Right cardiac atrium (tissue), 5 donors: ENCODE data around the gene RMI1. TPM values are rescaled to one million over a fixed set of nuclear protein-coding genes. Genes with fewer than 3 reads are reported as not detected.

Experiments
- ATAC-seq, 2 donors: fragments of 200-7000 bp; cut with Tn5 transposase; one replicate each; pipeline versions ENCODE4 v1.8.0 to v1.9.1; 2020; ENCODE audit warnings: moderate library complexity in 2 of 2, mild to moderate bottlenecking in 1 of 2
- DNase-seq, 3 donors: peaks; one replicate each; pipeline ENCODE4 v3.0.0-alpha.2; 2020
- H3K27ac ChIP-seq: one replicate; pipeline ENCODE4 v1.5.1; 2013; ENCODE audit warnings: mild to moderate bottlenecking, low read length, control low read depth, moderate library complexity
- H3K27me3 ChIP-seq: one replicate; pipeline ENCODE4 v1.6.1; 2013; ENCODE audit not compliant: control insufficient read depth, insufficient read depth
- H3K4me1 ChIP-seq: one replicate; pipeline ENCODE4 v1.6.1; 2013; ENCODE audit warnings: low read length; ENCODE audit not compliant: control insufficient read depth, insufficient read depth
- H3K4me3 ChIP-seq: one replicate; pipeline ENCODE4 v1.5.1; 2013; ENCODE audit warnings: low read length, control low read depth
- H3K9me3 ChIP-seq: one replicate; pipeline ENCODE4 v1.6.1; 2013; ENCODE audit warnings: low read length; ENCODE audit not compliant: control insufficient read depth
- WGBS: extraction: QIAGEN DNeasy Blood & Tissue Kit; methylation state at CpG from one replicate; pipeline ENCODE4 v1.1.7; 2013; 5-methylcytosine and 5-hydroxymethylcytosine counted together
- intact Hi-C, 4 donors: fragments of 100-400 bp; cut with DNase I; formaldehyde crosslinking; loops; one replicate each; pipeline versions ENCODE4 v1.11.0 to v1.14.0; 2022 to 2023
- polyA plus RNA-seq: library from polyadenylated mRNA; stranded (reverse); fragments of 200-250 nt; gene quantifications from one replicate; pipeline ENCODE4 v1.2.3, GENCODE V29; 2013
- total RNA-seq, 4 donors: library from RNA; stranded (reverse); fragmentation: NEBNext Ultra II Directional; extraction: Animal tissue kit (Norgen Biotek cat#: 25700); gene quantifications; one replicate each; pipeline ENCODE4 v1.2.1, GENCODE V29; 2021
- donor health status: healthy with polysubstance abuse.
- donor health status: DM: no; HTN: yes; CAD: no.
- donor health status: DM: no; HTN: no; CAD: no.
- donor health status: DM: no; HTN: yes; CAD: no; lungs with severe emphysema.
- donor health status: DM: yes; HTN: yes; CAD: no.

Gene RMI1
- total and polyA plus RNA-seq, 5 donors: 2.0 to 5.6 (median 4.5) TPM

DNA sequence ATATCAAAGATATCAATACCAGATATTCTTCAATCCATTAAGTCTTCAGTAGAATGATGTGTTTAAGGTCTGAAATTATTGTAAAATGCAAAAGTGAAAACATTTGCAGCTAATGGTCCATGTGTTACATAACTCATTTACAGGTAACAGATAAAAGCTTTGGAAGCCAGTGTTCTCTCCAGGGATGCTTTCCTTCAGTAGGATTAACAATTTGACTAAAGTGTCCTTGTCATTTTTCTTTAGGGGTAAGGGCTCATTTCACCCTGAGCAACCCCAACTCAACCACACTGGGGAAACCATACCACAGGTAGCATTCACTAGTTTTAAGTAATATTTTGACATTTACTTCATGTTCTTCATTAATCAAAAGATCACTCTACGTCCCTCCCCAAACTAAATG, 13.5 kb upstream of the RMI1 start:
- Histone ChIP-seq H3K27me3 (no peaks in the 10 kb centered on the region), H3K9me3 (no peaks in the 10 kb centered on the region), H3K4me3 (no peak overlapping the region), H3K4me1 (peaks cover 2% of the 10 kb centered on the region), H3K27ac (no peak overlapping the region)
- intact Hi-C loops: no loop called here
- ATAC-seq (no peak), DNase-seq (no peak)
- WGBS: 79% methylated on average over 1 of the region's 1 CpG

GRCh38 chr9:83969602-83970001, 11.0 kb upstream of the RMI1 start:
- Histone ChIP-seq H3K9me3 (no peaks in the 10 kb centered on the region), H3K27ac (no peak overlapping the region), H3K4me3 (no peak overlapping the region), H3K27me3 (no peaks in the 10 kb centered on the region), H3K4me1 (peaks cover 2% of the 10 kb centered on the region)
- DNase-seq (no peak), ATAC-seq (no peak)
- 60% methylated on average over 3 of the region's 3 CpGs for WGBS
- intact Hi-C loops: loop anchor here in 1 of 4 donors (10.0 kb wide), 1 partner anchor 205 kb away; no protein-coding TSS in a partner anchor

GRCh38 chr9:83971485-83971884, 9.1 kb upstream of the RMI1 start:
- H3K27ac ChIP-seq: no peak overlapping the region
- 73% methylated on average over 6 of the region's 6 CpGs for WGBS
- no peak for DNase-seq
- no peak overlapping the region for H3K4me3 ChIP-seq
- ATAC-seq: no peak
- H3K4me1 ChIP-seq: no peaks in the 10 kb centered on the region
- intact Hi-C loops: loop anchor here in 1 of 4 donors (10.0 kb wide), 1 partner anchor 203 kb away; no protein-coding TSS in a partner anchor
- H3K9me3 ChIP-seq: no peaks in the 10 kb centered on the region
- no peaks in the 10 kb centered on the region for H3K27me3 ChIP-seq

DNA sequence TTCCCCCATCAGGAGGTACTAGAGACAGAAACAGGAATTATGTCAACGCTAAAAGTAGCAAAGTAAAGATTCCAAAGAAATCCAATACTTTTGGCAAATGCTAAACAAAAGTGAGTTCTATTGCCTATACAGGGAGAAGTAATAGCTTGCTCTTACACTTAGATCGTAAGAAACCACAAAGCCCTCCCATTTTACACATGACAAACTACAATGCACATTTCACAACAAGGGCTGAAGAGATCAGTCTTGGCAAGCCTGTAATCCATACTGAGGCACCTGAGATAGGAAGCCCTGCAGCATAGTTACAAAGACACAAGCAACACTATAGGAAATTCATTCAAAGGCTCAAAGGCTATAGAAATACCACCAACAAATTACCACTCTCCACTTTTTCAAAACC, 8.3 kb upstream of the RMI1 start:
- H3K4me1 ChIP-seq: no peaks in the 10 kb centered on the region
- ATAC-seq: no peak
- no peaks in the 10 kb centered on the region for H3K27me3 ChIP-seq
- intact Hi-C loops: loop anchor here in 1 of 4 donors (10.0 kb wide), 1 partner anchor 203 kb away; no protein-coding TSS in a partner anchor
- no peak overlapping the region for H3K4me3 ChIP-seq
- H3K27ac ChIP-seq: no peak overlapping the region
- H3K9me3 ChIP-seq: no peaks in the 10 kb centered on the region
- 77% methylated on average over 2 of the region's 2 CpGs for WGBS
- no peak for DNase-seq

DNA sequence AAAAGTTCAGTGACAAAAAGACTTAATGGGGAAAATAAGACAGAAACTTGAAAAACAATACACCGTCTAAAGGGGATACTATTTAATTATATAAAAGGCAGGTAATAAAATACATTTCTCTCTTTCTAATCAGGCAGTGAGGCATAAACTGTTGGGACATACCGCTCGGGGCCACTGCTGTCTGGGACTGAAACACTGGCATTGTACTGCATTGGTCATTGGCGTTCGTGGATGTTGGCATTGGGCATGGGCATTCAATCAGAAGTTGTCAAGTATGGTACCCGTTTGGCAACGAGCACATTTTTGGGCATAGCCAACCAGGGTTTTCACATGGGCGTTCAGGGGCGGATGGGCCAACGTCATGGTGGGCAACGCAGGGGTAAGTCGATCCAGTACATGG, 5.3 kb upstream of the RMI1 start:
- no peaks in the 10 kb centered on the region for H3K4me1 ChIP-seq
- no peak for ATAC-seq

DNA sequence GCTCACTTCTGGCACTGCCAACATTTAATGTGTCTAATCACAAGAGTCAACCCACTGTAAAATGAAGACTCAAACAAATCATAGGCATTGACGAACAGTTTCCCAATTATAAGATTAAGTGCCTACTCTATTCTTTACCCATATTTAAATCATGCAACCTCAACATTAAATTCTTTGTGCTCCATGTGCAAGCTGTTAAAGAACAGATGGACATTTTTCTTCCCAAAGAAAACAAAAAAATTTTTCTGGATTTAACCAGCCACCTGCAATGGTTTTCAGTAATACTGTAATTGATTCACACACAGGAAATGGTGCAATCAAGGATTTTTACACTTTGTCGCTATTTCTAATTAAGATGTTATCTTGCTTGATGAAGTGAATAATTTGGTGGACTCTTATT, 4.2 kb upstream of the RMI1 start:
- DNase-seq: no peak
- ATAC-seq: no peak
- Histone ChIP-seq H3K4me3 (no peak overlapping the region), H3K9me3 (no peaks in the 10 kb centered on the region), H3K27ac (no peak overlapping the region), H3K4me1 (no peaks in the 10 kb centered on the region), H3K27me3 (no peaks in the 10 kb centered on the region)
- 50% methylated on average over 2 of the region's 2 CpGs for WGBS
- intact Hi-C loops: loop anchor here in 2 of 4 donors (5.0 to 10.0 kb wide), 2 partner anchors 198 to 269 kb away; partner anchors contain the start of gene UBQLN1 (in 1 of the 2)

More for the DNA sequence above, 5.3 kb upstream of the RMI1 start:
- H3K27ac ChIP-seq: no peak overlapping the region
- no peaks in the 10 kb centered on the region for H3K9me3 ChIP-seq
- 84% methylated on average over 12 of the region's 12 CpGs for WGBS
- no peaks in the 10 kb centered on the region for H3K27me3 ChIP-seq
- no peak for DNase-seq
- H3K4me3 ChIP-seq: no peak overlapping the region
- intact Hi-C loops: loop anchor here in 2 of 4 donors (5.0 to 10.0 kb wide), 2 partner anchors 200 to 268 kb away; partner anchors contain the start of gene UBQLN1 (in 1 of the 2)

- H3K27me3 ChIP-seq: no peaks in the 10 kb centered on the region
- WGBS: 59% methylated on average over 1 of the region's 1 CpG
- no peak for ATAC-seq
- no peaks in the 10 kb centered on the region for H3K9me3 ChIP-seq
- peak overlapping the region; percentile 73 for H3K4me3 ChIP-seq
- intact Hi-C loops: loop anchor here in 2 of 4 donors (5.0 to 10.0 kb wide), 2 partner anchors 198 to 270 kb away; partner anchors contain the start of gene UBQLN1 (in 1 of the 2)
- no peak overlapping the region for H3K27ac ChIP-seq
- DNase-seq: no peak
- H3K4me1 ChIP-seq: no peaks in the 10 kb centered on the region
These were observed 3.4 kb upstream of the RMI1 start for GRCh38 chr9:83977196-83977595.

DNA sequence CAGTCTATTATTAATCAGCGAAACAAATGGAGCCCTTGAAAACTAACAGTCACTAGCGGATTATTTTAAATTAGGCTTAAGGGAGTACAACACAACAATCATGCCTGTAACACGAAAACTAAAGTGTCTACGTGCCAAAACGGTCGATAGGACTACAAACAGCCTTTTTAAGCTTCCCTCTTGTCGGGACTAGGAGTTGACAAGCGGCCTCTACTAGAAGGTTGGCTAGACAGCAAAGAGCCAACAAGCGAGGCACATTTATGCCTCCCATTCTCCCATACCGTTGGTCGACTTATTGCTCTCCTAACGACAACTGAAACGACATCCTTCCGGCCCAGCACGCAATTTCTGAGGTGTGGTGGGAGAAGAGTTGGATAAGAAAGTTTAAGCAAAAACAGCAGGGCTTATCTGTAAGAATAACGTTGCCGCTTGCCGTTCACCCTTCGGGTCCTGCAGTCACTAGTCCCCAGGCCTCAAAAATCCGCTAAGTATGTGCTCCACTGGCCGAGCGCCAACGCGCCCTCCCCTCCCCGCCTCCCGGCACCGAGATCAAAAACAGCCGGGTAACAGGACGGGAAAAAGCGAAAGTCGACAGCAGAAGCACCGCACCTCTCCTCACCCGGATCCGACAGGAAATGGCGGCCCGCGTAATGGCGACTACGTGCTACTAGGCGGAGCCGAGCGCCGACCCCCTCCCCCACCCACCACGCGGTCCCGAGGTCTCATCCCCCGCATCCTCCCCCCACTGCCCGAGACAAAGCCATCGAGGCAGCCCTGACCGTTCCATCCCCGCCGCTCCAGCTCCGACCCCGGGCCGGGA, 1.4 kb upstream of the RMI1 start:
- intact Hi-C loops: loop anchor here in 2 of 4 donors (5.0 to 10.0 kb wide), 2 partner anchors 196 to 272 kb away; partner anchors contain the start of gene UBQLN1 (in 1 of the 2)
- Histone ChIP-seq H3K27ac (peak overlapping the region; percentile 96), H3K27me3 (no peaks in the 10 kb centered on the region), H3K4me1 (no peaks in the 10 kb centered on the region), H3K4me3 (peak overlapping the region; percentile 73), H3K9me3 (no peaks in the 10 kb centered on the region)
- ATAC-seq: peak; percentile 82 to 85
- peak; percentile 89 to 95 (median 94) for DNase-seq
- under 1% methylated on average over 55 of the region's 55 CpGs for WGBS

DNA sequence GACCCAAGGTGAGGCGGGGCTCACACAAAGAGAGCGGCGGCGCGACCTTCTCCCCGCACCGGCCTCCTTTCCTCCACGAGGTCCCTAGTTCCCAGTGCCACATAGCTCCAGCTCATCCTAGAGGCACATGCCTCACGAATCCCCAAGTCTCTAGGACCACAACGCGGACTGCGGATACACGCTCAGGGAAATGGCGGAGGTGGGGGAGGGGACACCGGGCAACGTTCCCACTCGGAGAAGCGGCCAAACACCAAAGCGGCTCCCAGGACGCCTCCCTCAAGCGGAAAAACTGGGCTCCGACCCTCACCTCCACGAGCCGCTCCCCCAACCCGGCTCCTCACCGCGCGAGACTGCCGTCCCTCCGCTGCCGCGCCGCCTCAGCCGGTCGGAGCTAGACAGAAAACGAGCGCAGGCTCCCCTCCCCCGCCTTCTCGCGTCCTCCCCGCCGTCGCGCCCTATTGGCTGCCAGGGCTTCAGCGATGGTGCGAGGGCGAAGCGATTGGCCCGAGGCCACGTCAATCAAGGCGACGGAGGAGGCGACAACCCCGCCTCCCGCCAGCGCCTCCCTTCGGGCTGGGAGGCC, 702 bp upstream of the RMI1 start, which contains the start of gene HNRNPK:
TSS of gene HNRNPK (minus strand) at position 404 of the 583 bp plus-strand sequence. CDS start 1,963 bp downstream, outside the sequence.
- Histone ChIP-seq H3K27me3 (no peaks in the 10 kb centered on the region), H3K27ac (peak within 1 kb of the TSS; percentile 96), H3K4me1 (no peaks in the 10 kb centered on the region), H3K4me3 (peak within 1 kb of the TSS; percentile 73), H3K9me3 (no peaks in the 10 kb centered on the region)
- DNase-seq (peak; percentile 99 to 100 (median 100)), ATAC-seq (peak; percentile 95)
- intact Hi-C loops: loop anchor here in 2 of 4 donors (5.0 to 10.0 kb wide), 2 partner anchors 195 to 273 kb away; partner anchors contain the start of gene UBQLN1 (in 1 of the 2)
- under 1% methylated on average over 57 of the region's 57 CpGs for WGBS

GRCh38 chr9:83981126-83981871, 694 bp downstream of the RMI1 start:
- WGBS: 2% methylated on average over 29 of the region's 29 CpGs
- peak overlapping the region; percentile 73 for H3K4me3 ChIP-seq
- no peaks in the 10 kb centered on the region for H3K4me1 ChIP-seq
- H3K27ac ChIP-seq: peak overlapping the region; percentile 93
- DNase-seq (peak in 2 of 3 donors; percentile 37 to 41), ATAC-seq (no peak)
- no peaks in the 10 kb centered on the region for H3K27me3 ChIP-seq
- intact Hi-C loops: no loop called here
- no peaks in the 10 kb centered on the region for H3K9me3 ChIP-seq
